Measurements from ENCODE around the gene TMEM121. TPM values are rescaled to one million over a fixed set of nuclear protein-coding genes. Genes with fewer than 3 reads are reported as not detected.

The TMEM121 gene
- total RNA-seq, 1 donor from 2014 or later, result 2.1 TPM

DNA sequence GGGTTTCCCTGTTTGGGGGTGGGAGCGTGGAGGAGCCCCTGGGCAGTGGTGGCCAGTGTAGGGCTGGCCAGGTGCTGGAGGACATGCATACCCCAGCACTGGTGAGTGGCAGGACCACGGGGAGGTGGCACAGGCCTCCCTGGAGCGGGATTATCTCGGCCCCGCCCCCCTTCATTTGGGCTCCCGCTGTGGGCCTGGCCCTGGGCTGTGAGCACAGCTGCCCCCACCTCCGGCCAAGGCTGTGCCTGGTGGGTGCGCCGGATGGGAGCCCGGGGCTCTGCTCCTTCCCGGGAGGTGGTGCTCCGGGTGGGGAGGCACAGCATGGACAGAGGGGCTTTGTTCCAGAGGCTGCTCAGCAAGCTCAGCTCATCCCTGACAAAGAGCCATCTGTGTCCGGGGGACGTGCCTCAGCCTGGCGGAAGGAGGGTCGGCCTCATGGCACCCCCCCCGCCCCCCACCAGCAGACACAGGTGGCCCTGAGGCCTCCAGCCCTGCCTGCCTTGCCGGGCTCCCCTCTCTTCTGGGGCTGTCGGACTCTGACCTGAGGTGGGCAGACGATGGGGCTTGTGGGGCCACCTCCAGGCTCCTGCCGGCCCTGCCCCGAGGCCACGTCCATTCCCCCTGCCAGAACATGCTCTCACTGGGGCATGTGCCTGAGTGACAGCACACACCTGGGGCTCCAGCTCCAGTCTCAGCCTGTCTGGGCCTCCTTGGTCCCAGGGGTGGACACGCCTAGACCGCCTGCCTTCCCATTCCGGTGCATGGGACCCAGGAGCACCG lies 26.9 kb upstream of the TMEM121 start:
- peaks cover 9% of the 10 kb centered on the region for H3K36me3 ChIP-seq
- H3K4me1 ChIP-seq, result peaks cover 14% of the 10 kb centered on the region
- H3K27ac ChIP-seq (replicated peaks), result no peak overlapping the region
- no peak for DNase-seq
- no peaks in the 10 kb centered on the region for H3K9me3 ChIP-seq (replicated peaks)
- TF ChIP-seq, protein P1, sequence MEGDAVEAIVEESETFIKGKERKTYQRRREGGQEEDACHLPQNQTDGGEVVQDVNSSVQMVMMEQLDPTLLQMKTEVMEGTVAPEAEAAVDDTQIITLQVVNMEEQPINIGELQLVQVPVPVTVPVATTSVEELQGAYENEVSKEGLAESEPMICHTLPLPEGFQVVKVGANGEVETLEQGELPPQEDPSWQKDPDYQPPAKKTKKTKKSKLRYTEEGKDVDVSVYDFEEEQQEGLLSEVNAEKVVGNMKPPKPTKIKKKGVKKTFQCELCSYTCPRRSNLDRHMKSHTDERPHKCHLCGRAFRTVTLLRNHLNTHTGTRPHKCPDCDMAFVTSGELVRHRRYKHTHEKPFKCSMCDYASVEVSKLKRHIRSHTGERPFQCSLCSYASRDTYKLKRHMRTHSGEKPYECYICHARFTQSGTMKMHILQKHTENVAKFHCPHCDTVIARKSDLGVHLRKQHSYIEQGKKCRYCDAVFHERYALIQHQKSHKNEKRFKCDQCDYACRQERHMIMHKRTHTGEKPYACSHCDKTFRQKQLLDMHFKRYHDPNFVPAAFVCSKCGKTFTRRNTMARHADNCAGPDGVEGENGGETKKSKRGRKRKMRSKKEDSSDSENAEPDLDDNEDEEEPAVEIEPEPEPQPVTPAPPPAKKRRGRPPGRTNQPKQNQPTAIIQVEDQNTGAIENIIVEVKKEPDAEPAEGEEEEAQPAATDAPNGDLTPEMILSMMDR (IDR thresholded peaks at IDR 0.05; ENCODE audit: borderline replicate concordance), result no peak
- H3K27me3 ChIP-seq (ENCODE audit: low read depth), result no peaks in the 10 kb centered on the region
- intact Hi-C loops (cut with micrococcal nuclease), result no loop called here
- no peak overlapping the region for H3K4me3 ChIP-seq

DNA sequence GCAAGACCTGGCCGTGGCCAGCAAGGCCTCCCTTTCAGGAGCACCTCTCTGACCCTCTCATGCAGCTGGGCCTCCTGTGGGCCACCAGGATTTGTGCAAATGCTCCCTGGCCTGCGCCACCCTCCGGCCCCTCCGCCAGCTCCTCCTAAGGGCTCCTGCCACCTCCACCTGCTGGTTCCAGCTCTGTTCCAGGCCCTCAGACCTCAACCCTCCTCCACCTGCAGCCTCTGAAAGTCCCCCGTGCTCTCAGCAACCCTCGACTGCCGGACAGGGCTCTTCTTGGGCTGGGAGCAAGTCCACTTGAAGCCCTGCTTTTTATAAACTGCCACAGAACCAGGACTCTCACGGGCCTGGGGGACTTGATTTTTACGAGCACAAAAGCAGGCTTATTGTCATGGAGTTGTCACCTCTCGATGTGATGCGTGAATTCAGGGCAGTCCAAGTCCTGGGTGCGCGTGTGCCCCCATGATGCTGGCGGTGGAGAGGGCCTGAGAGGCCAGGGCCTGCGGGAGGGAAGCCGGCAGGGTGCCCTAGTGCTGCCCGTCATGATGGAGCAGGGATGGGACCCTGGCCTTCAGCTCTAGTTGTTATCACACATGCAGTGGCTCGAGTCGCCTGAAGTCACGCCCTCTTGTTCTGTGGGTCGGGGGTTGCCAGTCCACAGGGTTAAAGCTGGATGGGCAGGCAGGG lies 26.2 kb upstream of the TMEM121 start:
- Histone ChIP-seq H3K9me3 (replicated peaks) (no peaks in the 10 kb centered on the region), H3K27me3 (ENCODE audit: low read depth) (no peaks in the 10 kb centered on the region), H3K4me1 (peaks cover 11% of the 10 kb centered on the region), H3K36me3 (peaks cover 9% of the 10 kb centered on the region), H3K27ac (replicated peaks) (no peak overlapping the region), H3K4me3 (no peak overlapping the region)
- intact Hi-C loops (cut with micrococcal nuclease), result no loop called here
- DNase-seq, result no peak
- TF ChIP-seq, protein P1 (IDR thresholded peaks at IDR 0.05; ENCODE audit: borderline replicate concordance), result no peak

DNA sequence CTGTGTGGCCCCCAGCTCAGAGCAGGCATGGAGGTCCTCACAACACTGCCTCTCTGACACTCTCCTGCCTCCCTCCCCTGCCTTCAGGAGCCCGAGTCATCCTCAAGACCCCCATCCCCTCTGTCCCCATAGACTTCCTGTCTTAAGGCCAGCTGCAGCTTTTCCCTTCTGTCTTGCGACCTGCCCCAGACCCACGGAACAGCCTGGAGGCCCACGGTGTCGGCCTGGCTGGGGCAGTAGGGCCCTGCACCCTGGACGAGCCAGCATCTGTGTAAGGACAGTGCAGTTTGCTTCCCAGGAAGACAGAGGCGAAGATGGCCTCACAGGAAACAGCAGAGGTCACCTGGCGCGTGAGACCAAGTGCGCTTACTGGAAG lies 25.7 kb upstream of the TMEM121 start:
- Histone ChIP-seq H3K9me3 (replicated peaks) (no peaks in the 10 kb centered on the region), H3K36me3 (peaks cover 9% of the 10 kb centered on the region), H3K27me3 (ENCODE audit: low read depth) (no peaks in the 10 kb centered on the region), H3K4me1 (peaks cover 5% of the 10 kb centered on the region), H3K27ac (replicated peaks) (no peak overlapping the region), H3K4me3 (no peak overlapping the region)
- intact Hi-C loops (cut with micrococcal nuclease), result no loop called here
- TF ChIP-seq, protein P1 (IDR thresholded peaks at IDR 0.05; ENCODE audit: borderline replicate concordance), result no peak
- DNase-seq, result no peak

DNA sequence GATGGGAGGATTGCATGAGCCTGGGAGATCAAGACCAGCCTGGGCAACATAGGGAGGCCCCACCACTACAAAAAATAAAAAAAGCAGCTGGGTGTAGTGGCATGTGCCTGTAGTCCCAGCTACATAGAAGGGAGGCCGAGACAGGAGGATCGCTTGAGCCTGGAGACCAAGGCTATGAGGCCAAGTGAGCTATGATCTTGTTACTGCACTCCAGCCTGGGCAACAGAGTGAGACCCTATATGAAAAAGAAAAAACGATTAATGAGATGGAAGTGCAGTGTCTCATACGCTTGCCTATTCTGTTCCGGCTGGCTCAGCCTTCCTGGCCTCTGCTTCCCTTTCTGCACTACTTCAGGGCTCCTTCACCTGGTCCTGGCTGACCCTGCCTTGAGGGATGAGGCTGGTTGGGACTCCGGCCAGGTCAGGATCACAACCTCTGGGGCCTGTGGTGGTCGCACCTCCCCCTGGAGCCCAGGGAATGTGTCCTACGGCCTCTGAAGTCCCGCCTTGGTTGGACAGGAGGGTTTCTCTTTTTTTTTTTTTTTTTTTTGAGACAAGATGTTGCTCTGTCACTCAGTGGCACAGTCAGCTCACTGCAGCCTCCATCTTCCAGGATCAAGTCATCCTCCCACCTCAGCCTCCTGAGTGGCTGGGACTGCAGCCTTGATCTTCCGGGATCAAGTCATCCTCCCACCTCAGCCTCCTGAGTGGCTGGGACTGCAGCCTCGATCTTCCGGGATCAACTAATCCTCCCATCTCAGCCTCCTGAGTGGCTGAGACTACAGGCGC lies 24.7 kb upstream of the TMEM121 start:
- H3K4me1 ChIP-seq, result no peaks in the 10 kb centered on the region
- TF ChIP-seq, protein P1 (IDR thresholded peaks at IDR 0.05; ENCODE audit: borderline replicate concordance), result no peak
- H3K27me3 ChIP-seq (ENCODE audit: low read depth), result no peaks in the 10 kb centered on the region
- intact Hi-C loops (cut with micrococcal nuclease), result no loop called here
- H3K4me3 ChIP-seq, result no peak overlapping the region
- H3K36me3 ChIP-seq, result peaks cover 9% of the 10 kb centered on the region
- no peak for DNase-seq
- no peak overlapping the region for H3K27ac ChIP-seq (replicated peaks)
- H3K9me3 ChIP-seq (replicated peaks), result no peaks in the 10 kb centered on the region

DNA sequence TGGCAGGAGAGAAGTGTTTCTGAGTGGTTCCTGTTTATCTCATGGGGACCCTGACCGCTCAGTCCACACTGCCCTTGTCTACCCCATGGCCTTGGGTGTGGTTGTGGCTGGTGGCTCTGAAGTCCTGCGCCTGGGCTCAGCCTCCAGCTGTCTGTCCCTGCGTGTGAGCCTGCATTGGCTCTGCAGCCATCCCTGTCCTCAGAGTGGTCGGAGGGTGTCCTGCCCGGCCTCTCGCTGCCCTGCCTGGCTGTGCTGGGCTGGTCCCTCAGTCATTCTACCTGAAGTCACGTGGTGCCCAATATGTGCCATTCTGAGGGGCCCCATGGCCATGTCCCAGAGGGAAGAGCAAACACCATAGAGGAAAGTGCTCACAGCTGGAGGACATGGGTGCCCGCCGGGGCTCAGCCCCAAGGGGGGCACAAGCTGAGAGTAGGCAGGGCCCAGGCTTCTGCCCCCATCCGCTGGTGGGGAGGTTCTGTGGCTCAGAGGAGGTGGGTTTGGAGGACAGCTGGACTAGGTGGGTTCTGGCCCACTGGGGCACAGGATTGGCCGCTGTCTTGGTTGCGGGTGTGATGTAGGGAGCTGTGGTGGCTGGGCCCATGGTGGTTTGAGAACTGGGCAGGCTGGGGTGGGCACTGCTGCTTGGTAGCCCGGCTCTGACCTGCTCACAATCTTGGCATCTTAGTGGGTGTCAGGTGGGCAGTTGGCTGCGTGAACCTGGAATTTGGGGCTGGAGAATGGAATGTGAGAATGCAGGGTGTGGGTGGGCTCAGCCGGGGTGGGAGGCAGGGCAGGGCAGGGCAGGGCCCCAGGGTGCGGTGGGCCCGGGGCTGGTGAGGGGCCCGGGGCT lies 23.7 kb upstream of the TMEM121 start:
- Histone ChIP-seq H3K36me3 (peaks cover 9% of the 10 kb centered on the region), H3K27ac (replicated peaks) (no peak overlapping the region), H3K4me3 (no peak overlapping the region), H3K9me3 (replicated peaks) (no peaks in the 10 kb centered on the region), H3K27me3 (ENCODE audit: low read depth) (peaks cover 6% of the 10 kb centered on the region), H3K4me1 (no peaks in the 10 kb centered on the region)
- intact Hi-C loops (cut with micrococcal nuclease), result no loop called here
- TF ChIP-seq, protein P1 (IDR thresholded peaks at IDR 0.05; ENCODE audit: borderline replicate concordance), result no peak
- no peak for DNase-seq
